HepG2 (cell line): ENCODE results near the gene GNB4. TPM values are rescaled to one million over a fixed set of nuclear protein-coding genes. Genes with fewer than 3 reads are reported as not detected.
A peak's percentile ranks its signal among the peaks of the same experiment; 100 is the strongest.

Experiments
- ATAC-seq: fragments of 200-7000 bp; cut with Tn5 transposase; 3 replicates; pipeline ENCODE4 v1.9.1; 2020; ENCODE audit warnings: mild to moderate bottlenecking, moderate library complexity
- BruUV-seq: library from RNA; stranded (reverse); fragments of 400-500 nt; replicated peaks from 2 replicates; lab custom pipeline; 2021; lab: Mats Ljungman, UMichigan
- CTCF ChIA-PET: fragments of 300-600 bp; formaldehyde crosslinking; extraction: SDS; loops from one replicate; lab custom pipeline; 2021; ENCODE audit warnings: low total read pairs, inconsistent platforms, low intra/inter-chr PET ratio; lab: Yijun Ruan, JAX
- POLR2A ChIA-PET: fragments of 350-600 bp; sonication (Branson Sonifier 250); formaldehyde crosslinking; loops from one replicate; lab custom pipeline; 2020; ENCODE audit warnings: antibody characterized with exemption, inconsistent platforms; lab: Yijun Ruan, JAX
- DNase-seq: peaks from one replicate; pipeline ENCODE4 v3.0.0-alpha.2; 2015; ENCODE audit warnings: low spot score
- FAIRE-seq: peaks from 3 replicates; lab custom pipeline; 2011; peaks lifted over from hg19 to GRCh38; lab: Jason Lieb, UNC
- H2AFZ ChIP-seq: one replicate; pipeline ENCODE4 v1.6.1; 2011; ENCODE audit warnings: low read length, inconsistent platforms
- H3K27ac ChIP-seq: fragments of 300-600 bp; 3 replicates; pipeline ENCODE4 v1.8.0; 2011; ENCODE audit warnings: mixed run types, mild to moderate bottlenecking, mixed read lengths, low read length, inconsistent platforms; ENCODE audit not compliant: insufficient read depth; ENCODE audit errors: extremely low read length
- H3K27me3 ChIP-seq, 2 experiments: fragments of 200-600 bp in 1 of 2; 2 replicates in 1 of 2; 3 replicates in 1 of 2; pipeline versions ENCODE4 v1.6.0 to v1.8.0; 2011; ENCODE audit warnings: low read length in 2 of 2, mild to moderate bottlenecking in 2 of 2, moderate library complexity in 2 of 2, inconsistent platforms in 1 of 2; ENCODE audit not compliant: insufficient read depth in 2 of 2, control insufficient read depth in 1 of 2
- H3K36me3 ChIP-seq, 2 experiments: fragments of 200-600 bp in 1 of 2; replicated peaks in 1 of 2; 2 replicates in 1 of 2; 3 replicates in 1 of 2; pipeline versions ENCODE4 v1.5.1 to v1.8.0; 2011; ENCODE audit warnings: low read length in 2 of 2, inconsistent platforms in 1 of 2; ENCODE audit not compliant: insufficient read depth in 2 of 2, control insufficient read depth in 1 of 2
- H3K4me1 ChIP-seq: 2 replicates; pipeline ENCODE4 v1.5.1; 2012; ENCODE audit warnings: low read length, inconsistent platforms; ENCODE audit not compliant: insufficient read depth
- H3K4me2 ChIP-seq: 2 replicates; pipeline ENCODE4 v1.6.0; 2011; ENCODE audit warnings: low read depth, low read length, inconsistent platforms
- H3K4me3 ChIP-seq, 3 experiments: fragments of 200-600 bp in 1 of 3; sonication (generic), shearing (Covaris generic) in 1 of 3; replicated peaks in 1 of 3; 2 replicates each; pipeline ENCODE4 v1.5.1; 2011 to 2016; ENCODE audit warnings: low read length in 3 of 3, inconsistent platforms in 2 of 3, low read depth in 2 of 3, mild to moderate bottlenecking in 2 of 3, control low read depth in 1 of 3, mixed read lengths in 1 of 3; ENCODE audit not compliant: insufficient read depth in 1 of 3
- H3K79me2 ChIP-seq: one replicate; pipeline ENCODE4 v1.6.1; 2011; ENCODE audit warnings: low read length, inconsistent platforms; ENCODE audit not compliant: insufficient read depth
- H3K9ac ChIP-seq: 2 replicates; pipeline ENCODE4 v1.6.0; 2011; ENCODE audit warnings: mild to moderate bottlenecking, low read depth, low read length, inconsistent platforms; ENCODE audit not compliant: insufficient read depth
- H3K9me3 ChIP-seq: 2 replicates; pipeline ENCODE4 v1.5.1; 2012; ENCODE audit warnings: mild to moderate bottlenecking, low read length
- H4K20me1 ChIP-seq: 2 replicates; pipeline ENCODE4 v1.6.0; 2011; ENCODE audit warnings: inconsistent platforms, mild to moderate bottlenecking, low read length, moderate library complexity; ENCODE audit not compliant: insufficient read depth
- BORCS8-MEF2B ChIP-seq: sonication (generic); formaldehyde crosslinking; IDR thresholded peaks from 2 replicates; pipeline ENCODE4 v1.8.0; 2022; ENCODE audit warnings: mild to moderate bottlenecking, missing genetic modification reagents
- ZFP36L1 ChIP-seq: sonication (generic); formaldehyde crosslinking; IDR thresholded peaks from 2 replicates; pipeline ENCODE4 v1.8.0; 2022; ENCODE audit warnings: mild to moderate bottlenecking, missing genetic modification reagents, moderate library complexity
- ZNF121 ChIP-seq: sonication (generic); formaldehyde crosslinking; IDR thresholded peaks from 2 replicates; pipeline ENCODE4 v1.5.0; 2020; ENCODE audit warnings: mild to moderate bottlenecking, missing genetic modification reagents
- ZNF138 ChIP-seq: sonication (generic); formaldehyde crosslinking; IDR thresholded peaks from 2 replicates; pipeline ENCODE4 v1.5.0; 2020; ENCODE audit warnings: mild to moderate bottlenecking, low read depth, missing genetic modification reagents
- ZNF660 ChIP-seq: sonication (generic); formaldehyde crosslinking; IDR thresholded peaks from 2 replicates; pipeline ENCODE4 v1.5.1; 2020; ENCODE audit warnings: mild to moderate bottlenecking, low read depth, missing genetic modification reagents, borderline replicate concordance
- whole genome bisulfite sequencing: methylation state at CpG from one replicate; pipeline ENCODE4 v1.1.6; 2017; ENCODE audit warnings: low lambda C conversion rate; 5-methylcytosine and 5-hydroxymethylcytosine counted together
- in situ Hi-C: cut with HindIII; loops from 2 replicates; pipeline ENCODE4 v1.10.0; 2017; ENCODE audit warnings: low pct_unique_long_range_greater_than_20kb; ENCODE audit not compliant: extremely low pct_ligation_motif_present
- intact Hi-C: fragments of 100-400 bp; cut with micrococcal nuclease; formaldehyde crosslinking; loops from one replicate; pipeline ENCODE4 v1.10.0; 2022; ENCODE audit not compliant: unreplicated experiment
- polyA plus RNA-seq, 8 experiments: library from polyadenylated mRNA; depleted of rRNA in 3 of 8; stranded (reverse) in 7 of 8; unstranded in 1 of 8; fragments of >200 nt; fragmentation: Illumina TruSeq in 4 of 8; extraction: Trizol in 4 of 8; gene quantifications; 2 replicates each; pipeline versions ENCODE4 v1.2.1 to v1.2.3, GENCODE V29; 2011 to 2016; ENCODE audit warnings: low read depth in 4 of 8, missing spikeins in 1 of 8, mixed read lengths in 1 of 8; ENCODE audit not compliant: insufficient read depth in 1 of 8
- total RNA-seq, 5 experiments: library from RNA; depleted of rRNA; stranded (reverse); fragments of >200 nt; fragmentation: Illumina TruSeq; extraction: Trizol; gene quantifications; 2 replicates each; pipeline ENCODE4 v1.2.3, GENCODE V29; 2016; ENCODE audit warnings: low read depth in 1 of 5
- TF ChIP-seq, protein P1 (sequence below): sonication (generic); formaldehyde crosslinking; IDR thresholded peaks from 2 replicates; pipeline ENCODE4 v1.8.1; 2023; ENCODE audit warnings: mild to moderate bottlenecking, missing genetic modification reagents
- TF ChIP-seq, protein P2 (sequence below): sonication (generic); formaldehyde crosslinking; IDR thresholded peaks from 2 replicates; pipeline ENCODE4 v1.4.0; 2020; ENCODE audit warnings: missing genetic modification reagents

The GNB4 gene
- total and polyA plus RNA-seq, 2 of the 13 experiments (the other 11 are each of a cell fraction or from before 2014, with no cell fraction given) = 0.07 to 0.13 TPM

DNA sequence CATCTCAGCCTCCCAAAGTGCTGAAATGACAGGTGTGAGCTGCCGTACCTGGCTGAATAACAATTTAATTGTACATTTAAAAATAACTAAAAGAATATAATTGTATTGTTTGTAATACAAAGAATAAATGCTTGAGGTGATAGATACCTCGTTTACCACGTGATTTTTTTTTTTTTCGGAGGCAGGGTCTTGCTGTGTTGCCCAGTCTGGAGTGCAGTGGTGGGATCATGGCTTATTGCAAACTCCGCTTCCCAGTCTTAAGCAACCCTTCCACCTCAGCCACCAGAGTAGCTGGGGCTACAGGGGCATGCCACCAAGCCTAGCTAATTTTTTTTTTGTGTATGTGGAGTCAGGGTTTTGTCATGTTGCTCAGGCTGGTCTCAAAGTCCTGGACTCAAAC lies 87.9 kb downstream of the GNB4 start:
- ATAC-seq (no peak), FAIRE-seq (no peak), DNase-seq (no peak)
- Histone ChIP-seq H3K4me1 (no peaks in the 10 kb centered on the region), H3K79me2 (no peaks in the 10 kb centered on the region), H3K4me3 (no peak overlapping the region), H2AFZ (no peak overlapping the region), H3K9me3 (no peaks in the 10 kb centered on the region), H3K36me3 (peaks cover 7 to 56% of the 10 kb centered on the region in 2 experiments), H3K4me2 (no peak overlapping the region), H3K9ac (no peak overlapping the region), H3K27ac (no peak overlapping the region), H4K20me1 (no peaks in the 10 kb centered on the region), H3K27me3 (no peaks in the 10 kb centered on the region)
- in situ Hi-C loops (no loop called here), intact Hi-C loops (no loop called here)
- POLR2A ChIA-PET = no interaction called here
- CTCF ChIA-PET = no interaction called here
- BruUV-seq = no TSS peak
- TF ChIP-seq ZNF121 (CRISPR knock-in tag) = peak; percentile 70
- TF ChIP-seq, protein P1, sequence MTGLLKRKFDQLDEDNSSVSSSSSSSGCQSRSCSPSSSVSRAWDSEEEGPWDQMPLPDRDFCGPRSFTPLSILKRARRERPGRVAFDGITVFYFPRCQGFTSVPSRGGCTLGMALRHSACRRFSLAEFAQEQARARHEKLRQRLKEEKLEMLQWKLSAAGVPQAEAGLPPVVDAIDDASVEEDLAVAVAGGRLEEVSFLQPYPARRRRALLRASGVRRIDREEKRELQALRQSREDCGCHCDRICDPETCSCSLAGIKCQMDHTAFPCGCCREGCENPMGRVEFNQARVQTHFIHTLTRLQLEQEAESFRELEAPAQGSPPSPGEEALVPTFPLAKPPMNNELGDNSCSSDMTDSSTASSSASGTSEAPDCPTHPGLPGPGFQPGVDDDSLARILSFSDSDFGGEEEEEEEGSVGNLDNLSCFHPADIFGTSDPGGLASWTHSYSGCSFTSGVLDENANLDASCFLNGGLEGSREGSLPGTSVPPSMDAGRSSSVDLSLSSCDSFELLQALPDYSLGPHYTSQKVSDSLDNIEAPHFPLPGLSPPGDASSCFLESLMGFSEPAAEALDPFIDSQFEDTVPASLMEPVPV (CRISPR knock-in tag) = no peak
- 96% methylated on average over 5 of the region's 5 CpGs for whole genome bisulfite sequencing

DNA sequence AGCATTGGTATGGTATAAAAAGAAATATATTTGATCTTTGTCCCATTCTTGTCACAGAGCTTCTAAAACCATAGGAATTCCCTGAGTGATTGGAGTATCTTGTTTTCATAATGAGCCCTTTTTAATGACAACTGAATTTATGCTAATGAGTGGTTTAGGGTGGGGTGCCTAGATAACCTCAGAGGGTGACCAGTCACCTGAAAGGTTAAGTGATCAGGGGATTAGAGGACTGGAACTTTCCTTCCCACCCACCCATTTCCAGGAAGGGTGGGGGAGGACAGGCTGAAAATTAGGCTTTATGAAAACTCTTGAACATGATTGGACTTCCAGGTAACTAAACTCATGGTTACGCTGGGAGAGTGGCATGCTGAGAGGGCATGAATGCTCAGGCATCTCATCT lies 95.3 kb downstream of the GNB4 start:
- in situ Hi-C loops = no loop called here
- H3K27ac ChIP-seq = no peak overlapping the region
- no peaks in the 10 kb centered on the region for H4K20me1 ChIP-seq
- TF ChIP-seq BORCS8-MEF2B (no peak), ZNF660 (CRISPR knock-in tag) (no peak), ZFP36L1 (CRISPR knock-in tag) (no peak), ZNF138 (CRISPR knock-in tag) (no peak)
- TF ChIP-seq, protein P2, sequence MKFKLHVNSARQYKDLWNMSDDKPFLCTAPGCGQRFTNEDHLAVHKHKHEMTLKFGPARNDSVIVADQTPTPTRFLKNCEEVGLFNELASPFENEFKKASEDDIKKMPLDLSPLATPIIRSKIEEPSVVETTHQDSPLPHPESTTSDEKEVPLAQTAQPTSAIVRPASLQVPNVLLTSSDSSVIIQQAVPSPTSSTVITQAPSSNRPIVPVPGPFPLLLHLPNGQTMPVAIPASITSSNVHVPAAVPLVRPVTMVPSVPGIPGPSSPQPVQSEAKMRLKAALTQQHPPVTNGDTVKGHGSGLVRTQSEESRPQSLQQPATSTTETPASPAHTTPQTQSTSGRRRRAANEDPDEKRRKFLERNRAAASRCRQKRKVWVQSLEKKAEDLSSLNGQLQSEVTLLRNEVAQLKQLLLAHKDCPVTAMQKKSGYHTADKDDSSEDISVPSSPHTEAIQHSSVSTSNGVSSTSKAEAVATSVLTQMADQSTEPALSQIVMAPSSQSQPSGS (CRISPR knock-in tag) = no peak
- no peak overlapping the region for H3K9ac ChIP-seq
- ChIA-PET CTCF (no interaction called here), POLR2A (no interaction called here)
- H3K9me3 ChIP-seq = no peaks in the 10 kb centered on the region
- 100% methylated on average over 1 of the region's 1 CpG for WGBS
- no peak overlapping the region for H2AFZ ChIP-seq
- no peaks in the 10 kb centered on the region for H3K27me3 ChIP-seq
- no peak for DNase-seq
- H3K4me1 ChIP-seq = no peaks in the 10 kb centered on the region
- no peaks in the 10 kb centered on the region for H3K79me2 ChIP-seq
- H3K36me3 ChIP-seq = peaks cover 4 to 69% of the 10 kb centered on the region in 2 experiments
- no peak overlapping the region for H3K4me3 ChIP-seq
- FAIRE-seq = no peak
- ATAC-seq = no peak
- BruUV-seq = no TSS peak
- intact Hi-C loops = no loop called here
- H3K4me2 ChIP-seq = no peak overlapping the region
